Esophagus squamous epithelium (tissue), 4 donors: ENCODE data around the gene PIAS2.

ENCODE experiments used
- POLR2A ChIP-seq, 4 donors: fragments of 450-650 bp; IDR thresholded peaks; one replicate each; pipeline ENCODE4 v1.6.1; 2017; ENCODE audit warnings: antibody characterized with exemption in 4 of 4, mild to moderate bottlenecking in 4 of 4, moderate library complexity in 3 of 4
- TF ChIP-seq, protein P1 (sequence below), 6 experiments: fragments of 450-650 bp in 4 of 6; fragments of 200-600 bp in 2 of 6; sonication (generic) in 2 of 6; IDR thresholded peaks; one replicate each; pipeline ENCODE4 v1.5.1; 2016 to 2019; ENCODE audit warnings: antibody characterized with exemption in 6 of 6, mild to moderate bottlenecking in 4 of 6, moderate library complexity in 4 of 6

DNA sequence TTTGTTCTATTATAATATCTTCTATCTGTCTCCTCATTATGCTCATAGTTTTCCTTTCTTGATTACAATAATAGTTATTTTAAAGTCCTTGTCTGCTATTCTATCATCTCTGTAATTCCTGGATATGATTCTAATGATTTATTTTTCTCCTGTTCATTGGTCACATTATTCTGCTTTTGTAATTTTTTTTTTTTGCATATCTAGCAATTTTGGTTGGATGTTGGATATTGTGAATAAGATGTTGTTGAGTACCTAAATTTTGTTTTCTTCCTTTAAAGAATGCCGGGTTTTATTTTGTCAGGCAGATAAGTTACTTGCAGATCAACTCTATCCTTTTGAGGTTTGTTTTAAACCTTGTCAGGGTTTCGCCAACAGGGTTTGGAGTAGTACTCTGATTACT lies 25.3 kb upstream of the PIAS2 start:
- TF ChIP-seq POLR2A (IDR thresholded peaks at IDR 0.05) = no peak
- TF ChIP-seq, protein P1, sequence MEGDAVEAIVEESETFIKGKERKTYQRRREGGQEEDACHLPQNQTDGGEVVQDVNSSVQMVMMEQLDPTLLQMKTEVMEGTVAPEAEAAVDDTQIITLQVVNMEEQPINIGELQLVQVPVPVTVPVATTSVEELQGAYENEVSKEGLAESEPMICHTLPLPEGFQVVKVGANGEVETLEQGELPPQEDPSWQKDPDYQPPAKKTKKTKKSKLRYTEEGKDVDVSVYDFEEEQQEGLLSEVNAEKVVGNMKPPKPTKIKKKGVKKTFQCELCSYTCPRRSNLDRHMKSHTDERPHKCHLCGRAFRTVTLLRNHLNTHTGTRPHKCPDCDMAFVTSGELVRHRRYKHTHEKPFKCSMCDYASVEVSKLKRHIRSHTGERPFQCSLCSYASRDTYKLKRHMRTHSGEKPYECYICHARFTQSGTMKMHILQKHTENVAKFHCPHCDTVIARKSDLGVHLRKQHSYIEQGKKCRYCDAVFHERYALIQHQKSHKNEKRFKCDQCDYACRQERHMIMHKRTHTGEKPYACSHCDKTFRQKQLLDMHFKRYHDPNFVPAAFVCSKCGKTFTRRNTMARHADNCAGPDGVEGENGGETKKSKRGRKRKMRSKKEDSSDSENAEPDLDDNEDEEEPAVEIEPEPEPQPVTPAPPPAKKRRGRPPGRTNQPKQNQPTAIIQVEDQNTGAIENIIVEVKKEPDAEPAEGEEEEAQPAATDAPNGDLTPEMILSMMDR (IDR thresholded peaks at IDR 0.05) = no peak
